ENCODE data around the gene DUOX2.
A peak's percentile ranks its signal among the peaks of the same experiment; 100 is the strongest.
"Not testable (repeated sequence)": the region's sequence is repeated elsewhere in the genome, so short reads cannot be mapped to it uniquely, and the experiment has no call there.

The DUOX2 gene

GRCh38 chr15:45120081-45120972 is 6.4 kb upstream of the DUOX2 start:
- DNase-seq (ENCODE audit: low read depth, low spot score) = no peak

- DNase-seq (ENCODE audit: low read depth, low spot score) = no peak
These were observed 5.0 kb upstream of the DUOX2 start for GRCh38 chr15:45118996-45119395.

GRCh38 chr15:45118131-45118588 is 4.2 kb upstream of the DUOX2 start:
- DNase-seq (ENCODE audit: low read depth, low spot score) = peak; percentile 63

- DNase-seq (ENCODE audit: low read depth, low spot score) = no peak
These were observed 3.5 kb upstream of the DUOX2 start for GRCh38 chr15:45117308-45118130.

GRCh38 chr15:45116482-45117307 is 2.7 kb upstream of the DUOX2 start:
- no peak for DNase-seq (ENCODE audit: low read depth, low spot score)

- no peak for DNase-seq (ENCODE audit: low read depth, low spot score)
These were observed 2.1 kb upstream of the DUOX2 start for GRCh38 chr15:45116006-45116481.

- no peak for DNase-seq (ENCODE audit: low read depth, low spot score)
These were observed 1.4 kb upstream of the DUOX2 start for GRCh38 chr15:45115312-45115820.

- no peak for DNase-seq (ENCODE audit: low read depth, low spot score)
These were observed 746 bp upstream of the DUOX2 start for GRCh38 chr15:45114751-45115085.

- DNase-seq (ENCODE audit: low read depth, low spot score) = no peak
These were observed 487 bp downstream of the DUOX2 start for GRCh38 chr15:45113380-45113990.

- DNase-seq (ENCODE audit: low read depth, low spot score) = no peak
These were observed 1.2 kb downstream of the DUOX2 start for GRCh38 chr15:45112591-45113379.

- no peak for DNase-seq (ENCODE audit: low read depth, low spot score)
These were observed 1.8 kb downstream of the DUOX2 start for GRCh38 chr15:45112143-45112590.

GRCh38 chr15:45111390-45112142 is 2.4 kb downstream of the DUOX2 start:
- DNase-seq (ENCODE audit: low read depth, low spot score) = no peak

GRCh38 chr15:45110256-45110820 is 3.6 kb downstream of the DUOX2 start:
- no peak for DNase-seq (ENCODE audit: low read depth, low spot score)

- DNase-seq (ENCODE audit: low read depth, low spot score) = no peak
These were observed 5.9 kb downstream of the DUOX2 start for GRCh38 chr15:45107941-45108630.

GRCh38 chr15:45106002-45106790 is 7.8 kb downstream of the DUOX2 start:
- no peak for DNase-seq (ENCODE audit: low read depth, low spot score)

GRCh38 chr15:45105586-45105985 is 8.4 kb downstream of the DUOX2 start:
- no peak for DNase-seq (ENCODE audit: low read depth, low spot score)

- not testable (repeated sequence) for DNase-seq (ENCODE audit: low read depth, low spot score)
These were observed 9.8 kb downstream of the DUOX2 start for GRCh38 chr15:45104170-45104569.

- DNase-seq (ENCODE audit: low read depth, low spot score) = no peak
These were observed 11.7 kb downstream of the DUOX2 start for GRCh38 chr15:45102226-45102625.

All from activated CD4-positive, CD25-positive, alpha-beta regulatory T cell treated with anti-CD3 and anti-CD28 coated beads, Interleukin-2, amount 50 U/mL, for 16 hours (primary cell).